GM19468 (cell line): ENCODE data around the gene GPC6.

Experiments used
- ATAC-seq: cut with Tn5 transposase; IDR thresholded peaks from one replicate; pipeline ENCODE4 v1.9.1; 2021; ENCODE audit warnings: mild to moderate bottlenecking, moderate library complexity, moderate number of reproducible peaks; ENCODE audit not compliant: unreplicated experiment; ENCODE audit errors: extremely low read depth

The GPC6 gene

GRCh38 chr13:93977986-93978385, 751.4 kb downstream of the GPC6 start:
- no peak for ATAC-seq

GRCh38 chr13:93981426-93981977, 754.9 kb downstream of the GPC6 start:
- no peak for ATAC-seq

- ATAC-seq, result no peak
These were observed 755.7 kb downstream of the GPC6 start for GRCh38 chr13:93982179-93982918.

GRCh38 chr13:93984052-93984451, 757.4 kb downstream of the GPC6 start:
- ATAC-seq, result no peak

GRCh38 chr13:93984876-93985275, 758.3 kb downstream of the GPC6 start:
- ATAC-seq, result no peak

GRCh38 chr13:93987458-93987857, 760.9 kb downstream of the GPC6 start:
- ATAC-seq, result no peak

GRCh38 chr13:93991569-93991968, 765.0 kb downstream of the GPC6 start:
- no peak for ATAC-seq

GRCh38 chr13:93996481-93996880, 769.9 kb downstream of the GPC6 start:
- ATAC-seq, result no peak

- no peak for ATAC-seq
These were observed 779.7 kb downstream of the GPC6 start for GRCh38 chr13:94006296-94006695.

GRCh38 chr13:94007072-94007471, 780.5 kb downstream of the GPC6 start:
- ATAC-seq, result no peak

GRCh38 chr13:94009701-94010100, 783.1 kb downstream of the GPC6 start:
- ATAC-seq, result no peak

- no peak for ATAC-seq
These were observed 787.9 kb downstream of the GPC6 start for GRCh38 chr13:94014461-94014860.

- ATAC-seq, result no peak
These were observed 793.8 kb downstream of the GPC6 start for GRCh38 chr13:94020426-94020825.

GRCh38 chr13:94020833-94021232, 794.2 kb downstream of the GPC6 start:
- ATAC-seq, result no peak

- no peak for ATAC-seq
These were observed 801.6 kb downstream of the GPC6 start for GRCh38 chr13:94028234-94028633.

GRCh38 chr13:94028650-94029049, 802.0 kb downstream of the GPC6 start:
- no peak for ATAC-seq

- ATAC-seq, result no peak
These were observed 804.0 kb downstream of the GPC6 start for GRCh38 chr13:94030415-94031119.

GRCh38 chr13:94031609-94032008, 805.0 kb downstream of the GPC6 start:
- ATAC-seq, result no peak

- ATAC-seq, result no peak
These were observed 806.5 kb downstream of the GPC6 start for GRCh38 chr13:94033098-94033497.

- ATAC-seq, result no peak
These were observed 807.4 kb downstream of the GPC6 start for GRCh38 chr13:94033830-94034642.

GRCh38 chr13:94050039-94050438, 823.4 kb downstream of the GPC6 start:
- ATAC-seq, result no peak
